Central memory CD8-positive, alpha-beta T cell (primary cell): ENCODE measurements around the gene FAM110D.

Experiments used
- ATAC-seq: fragments of 150-1000 bp; cut with Tn5 transposase; replicated peaks from 2 replicates; pipeline ENCODE4 v1.10.0; 2022; ENCODE audit warnings: mild to moderate bottlenecking, moderate FRiP score, moderate number of reproducible peaks; ENCODE audit not compliant: poor library complexity, severe bottlenecking; ENCODE audit errors: extremely low read depth
- DNase-seq, 2 donors: peaks; one replicate each; pipeline ENCODE4 v3.0.0; 2021; ENCODE audit warnings: low spot score in 2 of 2
- H3K27ac Mint-ChIP-seq: one replicate; pipeline ENCODE4 v1.8.0; 2022; ENCODE audit warnings: low read depth, mild to moderate bottlenecking, moderate library complexity, mixed read lengths
- H3K27me3 Mint-ChIP-seq: one replicate; pipeline ENCODE4 v1.8.0; 2022; ENCODE audit warnings: mixed read lengths
- H3K36me3 Mint-ChIP-seq: one replicate; pipeline ENCODE4 v1.8.0; 2022; ENCODE audit warnings: mild to moderate bottlenecking, moderate library complexity, mixed read lengths; ENCODE audit not compliant: insufficient read depth
- H3K4me1 Mint-ChIP-seq: one replicate; pipeline ENCODE4 v1.8.0; 2022; ENCODE audit warnings: mixed read lengths
- H3K4me3 Mint-ChIP-seq: one replicate; pipeline ENCODE4 v1.8.0; 2022; ENCODE audit warnings: mild to moderate bottlenecking, moderate library complexity, mixed read lengths
- H3K9me3 Mint-ChIP-seq: one replicate; pipeline ENCODE4 v1.8.0; 2022; ENCODE audit warnings: mixed read lengths

FAM110D gene

DNA sequence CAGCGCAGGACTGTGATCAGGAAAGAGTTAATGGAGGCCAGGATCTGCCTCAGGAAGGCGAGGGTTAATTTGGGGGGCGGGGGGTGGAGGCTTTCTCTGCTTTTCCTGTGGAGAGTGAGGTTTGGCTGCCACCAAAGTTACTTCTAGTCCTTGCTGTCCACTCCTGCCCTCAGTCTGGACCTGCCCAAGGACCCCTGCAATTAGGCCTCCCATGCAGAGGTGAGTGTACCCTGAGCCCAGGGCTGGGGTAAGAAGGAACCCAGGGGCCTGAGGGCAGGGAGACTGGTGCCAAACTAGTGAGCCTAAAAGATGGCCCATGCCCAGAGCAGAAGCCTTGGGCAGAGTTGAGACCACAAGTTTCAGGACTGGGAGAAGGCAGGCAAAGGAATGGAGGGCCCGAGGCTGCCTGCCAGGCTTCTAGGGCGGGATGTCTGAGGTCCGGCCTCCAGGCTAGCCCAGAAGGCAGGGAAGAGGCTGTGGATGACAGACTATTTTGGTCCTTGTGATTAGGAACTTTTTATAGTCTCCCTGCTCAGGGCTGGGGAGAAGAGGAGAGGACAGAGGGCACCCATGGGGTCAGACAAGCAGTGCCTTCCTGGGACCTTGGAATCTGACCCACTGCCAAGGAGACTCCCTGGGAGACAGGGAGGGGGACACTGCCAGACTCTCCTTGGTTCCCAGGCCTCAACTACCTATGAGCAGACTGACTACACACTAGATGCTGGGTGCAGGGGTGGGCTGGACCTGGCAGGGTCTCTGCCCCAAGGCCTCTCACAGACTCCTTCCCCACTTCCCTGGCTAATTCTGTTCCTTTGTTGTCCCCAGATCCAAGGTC is at the start of gene FAM110D:
TSS of gene FAM110D (plus strand) at position 172 of the 835 bp plus-strand sequence. CDS start 2,213 bp downstream, outside the sequence.
- peaks cover 53% of the 10 kb centered on the region for H3K27me3 Mint-ChIP-seq
- no peak within 1 kb of the TSS for H3K4me3 Mint-ChIP-seq
- H3K36me3 Mint-ChIP-seq, result peaks cover 1% of the 10 kb centered on the region
- ATAC-seq, result no peak
- peaks cover 5% of the 10 kb centered on the region for H3K4me1 Mint-ChIP-seq
- no peak within 1 kb of the TSS for H3K27ac Mint-ChIP-seq
- no peaks in the 10 kb centered on the region for H3K9me3 Mint-ChIP-seq
- no peak for DNase-seq

DNA sequence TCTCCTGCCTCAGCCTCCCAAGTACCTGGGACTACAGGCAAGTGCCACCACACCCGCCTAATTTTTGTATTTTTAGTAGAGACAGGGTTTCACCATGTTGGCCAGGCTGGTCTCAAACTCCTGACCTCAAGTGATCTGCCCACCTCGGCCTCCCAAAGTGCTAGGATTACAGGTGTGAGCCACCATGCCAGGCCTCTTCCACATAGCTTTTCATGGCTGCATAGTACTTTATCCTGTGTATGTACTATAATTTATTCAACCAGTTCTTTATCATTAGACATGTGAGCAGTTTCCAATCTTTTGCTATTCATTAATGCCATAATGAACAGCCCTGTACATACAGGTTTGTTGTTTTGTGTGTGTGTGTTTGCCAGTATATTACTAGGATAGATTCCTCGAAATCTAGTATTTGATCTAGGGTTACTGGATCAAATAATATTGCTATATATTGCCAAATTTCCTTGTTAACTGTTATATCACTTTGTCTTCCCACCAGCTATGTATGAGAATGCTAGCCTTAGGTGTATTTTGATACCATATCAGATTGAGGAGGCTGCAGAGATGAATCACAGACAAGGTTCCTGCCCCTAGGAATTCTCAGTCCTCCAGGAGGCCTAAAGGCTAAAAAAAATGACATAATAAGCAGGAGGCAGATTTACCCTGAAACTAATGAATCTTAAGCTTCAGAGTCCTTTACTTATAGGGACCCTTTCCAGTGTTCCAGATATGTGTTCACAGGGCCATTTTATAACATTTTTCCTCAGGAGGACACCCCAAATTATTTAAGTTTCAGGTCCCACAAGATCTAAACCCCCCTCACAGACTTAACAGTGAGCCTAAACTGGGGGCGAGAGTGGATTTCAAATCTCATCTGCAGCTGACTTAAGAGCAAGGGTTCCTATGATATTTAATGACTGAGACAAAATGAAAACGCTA is 49.4 kb upstream of the FAM110D start:
- no peaks in the 10 kb centered on the region for H3K9me3 Mint-ChIP-seq
- H3K4me1 Mint-ChIP-seq, result peaks cover 27% of the 10 kb centered on the region
- H3K4me3 Mint-ChIP-seq, result peak overlapping the region; percentile 85
- no peak overlapping the region for H3K27ac Mint-ChIP-seq
- H3K36me3 Mint-ChIP-seq, result peaks cover 11% of the 10 kb centered on the region
- no peak for ATAC-seq
- no peak for DNase-seq
- H3K27me3 Mint-ChIP-seq, result no peaks in the 10 kb centered on the region

DNA sequence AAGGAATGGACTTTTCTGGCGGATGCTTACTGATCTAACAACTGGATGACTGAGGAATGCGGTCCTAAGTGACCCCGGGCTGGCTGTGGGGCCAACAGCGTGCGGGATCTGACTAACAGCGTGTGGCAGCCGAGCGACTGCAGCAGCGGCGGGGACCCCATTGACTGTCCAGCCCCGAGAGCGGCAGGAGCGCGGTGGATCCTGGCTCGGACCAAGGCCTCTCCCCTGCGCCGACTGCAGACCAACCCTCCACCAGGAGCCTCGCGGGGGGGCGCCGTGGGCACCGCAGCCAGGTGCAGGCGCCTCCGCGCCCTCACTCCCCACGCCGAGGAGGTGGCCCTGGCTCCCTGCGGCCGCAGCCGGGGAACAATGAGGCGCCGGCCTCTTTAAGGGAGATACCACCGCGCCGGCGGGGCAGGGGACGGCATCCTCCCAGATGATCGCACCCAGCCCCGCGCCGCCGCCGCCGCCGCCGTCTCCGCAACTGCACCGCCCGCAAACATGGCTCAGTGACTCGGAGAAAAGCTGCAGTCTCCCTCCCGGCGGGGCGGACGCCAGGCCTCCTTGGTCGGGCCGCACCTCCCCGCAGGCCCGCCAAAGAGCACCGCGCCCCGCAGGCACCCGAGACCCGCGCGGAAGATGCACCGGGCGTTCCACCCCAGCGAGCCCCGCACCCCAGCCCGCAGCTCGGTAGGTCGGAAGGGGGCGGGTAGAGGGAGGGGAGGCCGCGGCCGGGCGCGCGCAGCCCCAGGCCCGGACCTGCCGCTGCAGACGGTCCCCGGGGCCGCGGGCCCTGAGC is 47.9 kb upstream of the FAM110D start:
- peak overlapping the region; percentile 85 for H3K4me3 Mint-ChIP-seq
- no peaks in the 10 kb centered on the region for H3K27me3 Mint-ChIP-seq
- ATAC-seq (peak; percentile 67), DNase-seq (peak; percentile 50 to 52)
- peak overlapping the region; percentile 83 for H3K27ac Mint-ChIP-seq
- peaks cover 20% of the 10 kb centered on the region for H3K4me1 Mint-ChIP-seq
- peaks cover 15% of the 10 kb centered on the region for H3K36me3 Mint-ChIP-seq
- H3K9me3 Mint-ChIP-seq, result no peaks in the 10 kb centered on the region

- peak; percentile 89 for ATAC-seq
- Mint-ChIP-seq H3K9me3 (no peaks in the 10 kb centered on the region), H3K4me1 (peaks cover 20% of the 10 kb centered on the region), H3K27ac (peak within 1 kb of the TSS; percentile 83), H3K36me3 (peaks cover 17% of the 10 kb centered on the region), H3K4me3 (peak within 1 kb of the TSS; percentile 85), H3K27me3 (no peaks in the 10 kb centered on the region)
- DNase-seq, result peak; percentile 84 to 87
These were observed 47.1 kb upstream of the FAM110D start, which contains the start of gene PDIK1L for GRCh38 chr1:26111530-26112406. TSS of gene PDIK1L (plus strand) at chr1:26111824. CDS start at chr1:26114309, 2,485 bp downstream.

DNA sequence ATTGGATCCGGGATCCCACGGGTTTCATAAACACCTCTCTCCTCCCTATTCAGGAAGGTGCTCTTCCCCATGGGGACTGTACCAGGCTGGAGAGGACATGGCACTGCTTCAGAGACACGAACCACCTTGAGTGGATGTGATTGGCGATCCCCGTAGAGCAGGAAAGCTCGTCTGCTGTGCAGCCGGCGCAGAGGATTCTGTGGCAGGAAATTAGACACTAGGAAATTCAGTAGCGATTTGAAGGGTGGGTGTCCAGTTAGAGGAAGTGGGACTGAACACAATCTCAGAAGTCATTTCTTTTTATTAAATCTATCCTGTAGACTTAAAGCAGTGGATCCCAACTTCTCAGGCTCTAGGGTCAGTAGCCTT is 46.5 kb upstream of the FAM110D start:
- no peak for DNase-seq

DNA sequence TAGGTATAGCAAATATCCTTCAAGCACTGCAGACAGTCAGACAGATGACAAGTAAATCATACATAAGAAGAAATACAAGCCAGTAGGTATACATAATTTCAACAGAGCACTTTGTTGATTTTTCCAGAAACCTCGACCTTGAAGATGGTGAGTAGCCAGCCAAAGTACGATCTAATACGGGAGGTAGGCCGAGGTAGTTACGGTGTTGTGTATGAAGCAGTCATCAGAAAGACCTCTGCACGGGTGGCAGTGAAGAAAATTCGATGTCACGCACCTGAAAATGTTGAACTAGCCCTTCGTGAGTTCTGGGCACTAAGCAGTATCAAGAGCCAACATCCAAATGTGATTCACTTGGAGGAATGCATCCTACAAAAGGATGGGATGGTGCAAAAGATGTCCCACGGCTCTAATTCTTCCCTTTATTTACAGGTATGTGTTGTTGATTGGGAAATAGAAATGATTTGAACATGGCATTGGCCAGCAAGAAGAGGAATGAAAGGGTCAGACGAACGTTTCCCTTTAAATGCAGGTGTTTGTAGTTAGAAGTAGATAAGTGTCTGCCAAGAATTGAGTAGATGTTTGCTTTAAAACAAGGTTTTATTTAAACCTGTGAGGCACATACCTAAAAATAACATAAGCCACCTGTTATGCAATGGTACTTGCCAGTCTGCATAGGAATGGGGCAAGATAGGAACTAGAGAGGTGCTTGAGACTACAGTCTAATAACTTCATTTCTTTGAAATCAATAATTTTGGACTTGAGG is 44.5 kb upstream of the FAM110D start:
- no peaks in the 10 kb centered on the region for H3K9me3 Mint-ChIP-seq
- DNase-seq (no peak), ATAC-seq (no peak)
- no peak overlapping the region for H3K27ac Mint-ChIP-seq
- H3K4me1 Mint-ChIP-seq, result peaks cover 20% of the 10 kb centered on the region
- peaks cover 22% of the 10 kb centered on the region for H3K36me3 Mint-ChIP-seq
- H3K4me3 Mint-ChIP-seq, result no peak overlapping the region
- no peaks in the 10 kb centered on the region for H3K27me3 Mint-ChIP-seq

More for the DNA sequence above, 46.5 kb upstream of the FAM110D start:
- H3K4me1 Mint-ChIP-seq, result peaks cover 20% of the 10 kb centered on the region
- peaks cover 17% of the 10 kb centered on the region for H3K36me3 Mint-ChIP-seq
- ATAC-seq, result no peak
- peak overlapping the region; percentile 54 for H3K27ac Mint-ChIP-seq
- H3K27me3 Mint-ChIP-seq, result no peaks in the 10 kb centered on the region
- peak overlapping the region; percentile 85 for H3K4me3 Mint-ChIP-seq
- H3K9me3 Mint-ChIP-seq, result no peaks in the 10 kb centered on the region

GRCh38 chr1:26119892-26120608 is 38.8 kb upstream of the FAM110D start:
- no peaks in the 10 kb centered on the region for H3K27me3 Mint-ChIP-seq
- DNase-seq (no peak), ATAC-seq (no peak)
- peak overlapping the region; percentile 76 for H3K27ac Mint-ChIP-seq
- peaks cover 19% of the 10 kb centered on the region for H3K36me3 Mint-ChIP-seq
- H3K4me1 Mint-ChIP-seq, result no peaks in the 10 kb centered on the region
- no peak overlapping the region for H3K4me3 Mint-ChIP-seq
- H3K9me3 Mint-ChIP-seq, result no peaks in the 10 kb centered on the region

DNA sequence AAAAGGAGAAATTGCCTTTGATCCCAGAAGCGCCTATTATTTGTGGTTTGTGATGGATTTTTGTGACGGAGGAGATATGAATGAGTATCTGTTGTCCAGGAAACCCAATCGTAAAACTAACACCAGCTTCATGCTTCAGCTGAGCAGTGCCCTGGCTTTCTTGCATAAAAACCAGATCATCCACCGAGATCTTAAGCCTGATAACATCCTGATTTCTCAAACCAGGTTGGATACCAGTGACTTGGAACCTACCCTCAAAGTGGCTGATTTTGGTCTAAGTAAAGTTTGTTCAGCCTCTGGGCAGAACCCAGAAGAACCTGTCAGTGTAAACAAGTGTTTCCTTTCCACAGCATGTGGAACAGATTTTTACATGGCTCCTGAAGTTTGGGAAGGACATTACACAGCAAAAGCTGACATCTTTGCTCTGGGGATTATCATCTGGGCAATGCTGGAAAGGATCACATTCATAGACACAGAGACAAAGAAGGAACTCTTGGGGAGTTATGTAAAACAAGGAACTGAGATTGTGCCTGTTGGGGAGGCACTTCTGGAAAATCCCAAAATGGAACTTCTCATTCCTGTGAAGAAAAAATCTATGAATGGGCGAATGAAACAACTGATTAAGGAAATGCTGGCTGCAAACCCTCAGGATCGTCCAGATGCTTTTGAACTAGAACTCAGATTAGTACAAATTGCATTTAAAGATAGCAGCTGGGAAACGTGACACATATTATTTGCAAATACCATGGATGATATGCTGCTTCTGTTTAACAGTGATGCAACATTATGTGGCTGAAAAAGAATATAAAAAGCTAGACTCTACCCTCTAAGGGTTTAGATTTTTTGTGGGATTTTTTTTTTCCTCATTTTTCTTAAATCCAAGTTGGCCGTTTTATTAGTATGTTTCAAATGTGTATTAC is 36.8 kb upstream of the FAM110D start:
- H3K27me3 Mint-ChIP-seq, result no peaks in the 10 kb centered on the region
- peaks cover 18% of the 10 kb centered on the region for H3K36me3 Mint-ChIP-seq
- no peak for DNase-seq
- H3K4me3 Mint-ChIP-seq, result no peak overlapping the region
- no peak for ATAC-seq
- H3K27ac Mint-ChIP-seq, result no peak overlapping the region
- peaks cover 8% of the 10 kb centered on the region for H3K4me1 Mint-ChIP-seq
- no peaks in the 10 kb centered on the region for H3K9me3 Mint-ChIP-seq

GRCh38 chr1:26122988-26123973 is 35.6 kb upstream of the FAM110D start:
- no peak for DNase-seq
- Mint-ChIP-seq H3K9me3 (no peaks in the 10 kb centered on the region), H3K27ac (peak overlapping the region; percentile 23), H3K4me3 (no peak overlapping the region), H3K27me3 (peaks cover 8% of the 10 kb centered on the region), H3K4me1 (peaks cover 16% of the 10 kb centered on the region), H3K36me3 (peaks cover 16% of the 10 kb centered on the region)
- no peak for ATAC-seq
